Epithelial cell of proximal tubule (primary cell): ENCODE results near the gene TMEM184B. TPM values are rescaled to one million over a fixed set of nuclear protein-coding genes. Genes with fewer than 3 reads are reported as not detected.

Source experiments
- DNase-seq: peaks from one replicate; pipeline ENCODE4 v3.0.0-alpha.2; 2011; ENCODE audit warnings: low read depth
- H3K4me3 ChIP-seq: 2 replicates; pipeline ENCODE4 v1.5.1; 2011; ENCODE audit warnings: low read depth, mild to moderate bottlenecking, low read length
- CTCF ChIP-seq: conservative IDR thresholded peaks from 2 replicates; pipeline ENCODE4 v1.5.1; 2012; ENCODE audit warnings: low read depth, mild to moderate bottlenecking, low read length
- total RNA-seq: library from RNA; depleted of rRNA; stranded (reverse); fragments of >200 nt; gene quantifications from 2 replicates; pipeline ENCODE4 v1.2.3, GENCODE V29; 2015

TMEM184B gene
- total RNA-seq, 1 donor from 2014 or later = 90.2 TPM

GRCh38 chr22:38196791-38197419 is 75.9 kb downstream of the TMEM184B start:
- no peak for DNase-seq
- H3K4me3 ChIP-seq = no peak overlapping the region
- no peak for TF ChIP-seq CTCF

DNA sequence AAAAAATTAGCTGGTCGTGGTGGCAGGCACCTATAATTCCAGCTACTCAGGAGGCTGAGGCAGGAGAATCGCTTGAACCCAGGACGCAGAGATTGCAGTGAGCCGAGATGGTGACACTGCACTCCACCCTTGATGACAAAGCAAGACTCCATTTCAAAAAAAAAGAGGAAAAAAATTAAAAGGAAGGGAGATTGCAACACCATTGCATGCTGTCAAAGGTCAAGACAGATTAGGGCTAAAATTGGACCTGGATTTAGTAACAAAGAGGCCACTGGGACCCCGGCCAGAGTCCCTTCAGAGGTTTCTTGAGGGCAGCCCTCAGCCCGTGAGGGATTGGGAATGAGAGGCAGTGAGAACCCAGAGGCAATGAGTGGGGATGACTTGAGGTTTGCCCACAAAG is 79.2 kb downstream of the TMEM184B start:
- no peak for DNase-seq

DNA sequence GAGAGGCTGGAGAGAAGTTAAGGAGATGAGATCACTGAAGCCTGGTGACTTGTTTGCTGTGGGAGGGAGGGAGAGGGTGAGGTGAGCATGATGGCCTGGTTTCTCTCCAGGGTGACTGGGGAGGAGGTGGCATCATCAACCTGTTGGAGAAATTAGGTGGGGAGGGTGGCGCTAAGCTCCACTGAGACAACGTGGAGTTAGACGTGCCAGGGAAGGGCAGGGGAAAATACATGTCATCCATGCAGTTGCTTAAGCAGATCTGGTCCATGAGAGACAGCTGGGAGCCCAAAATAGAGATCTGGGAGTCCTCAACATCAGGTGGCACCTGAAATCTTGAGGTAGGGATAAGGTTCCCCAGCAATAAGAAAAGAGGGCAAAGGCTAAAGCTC is 80.3 kb downstream of the TMEM184B start:
- no peak for DNase-seq
- TF ChIP-seq CTCF = no peak
- H3K4me3 ChIP-seq = no peak overlapping the region

More for the DNA sequence above, 79.2 kb downstream of the TMEM184B start:
- no peak for TF ChIP-seq CTCF
- no peak overlapping the region for H3K4me3 ChIP-seq

DNA sequence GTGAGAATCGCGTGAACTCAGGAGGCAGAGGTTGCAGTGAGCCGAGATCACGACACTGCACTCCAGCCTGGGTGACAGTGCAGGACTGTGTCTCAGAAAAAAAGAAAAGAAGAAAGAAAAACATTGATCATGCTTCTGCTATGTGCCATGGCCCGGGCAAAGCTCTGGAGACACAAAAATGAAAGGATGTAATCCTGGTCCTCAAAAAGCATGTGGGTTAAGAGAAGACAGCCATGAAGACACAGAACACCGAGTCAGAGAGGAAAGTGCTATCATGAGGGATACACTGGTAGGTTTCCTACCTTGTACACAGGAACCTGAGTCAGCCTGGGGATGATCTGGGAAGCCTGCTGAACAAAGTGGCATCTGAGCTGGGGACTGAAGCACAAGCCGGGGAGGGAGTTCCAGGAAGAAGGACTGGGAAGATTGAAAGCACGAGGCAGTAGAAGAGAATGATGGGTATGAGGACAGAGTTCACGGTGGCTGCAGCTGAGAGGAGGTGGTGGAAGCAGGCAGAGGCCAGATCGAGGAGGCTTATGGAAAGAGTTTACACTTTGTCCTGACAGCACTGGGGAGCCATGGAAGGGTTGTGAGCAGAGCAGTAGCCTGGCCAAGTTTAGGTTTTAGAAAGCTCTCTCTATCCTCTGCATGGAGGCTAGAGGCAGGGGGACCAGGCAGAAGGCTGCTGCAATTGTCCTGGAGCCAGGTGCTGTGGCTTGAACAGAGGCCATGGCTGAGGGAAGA is 80.9 kb downstream of the TMEM184B start:
- no peak for TF ChIP-seq CTCF
- no peak overlapping the region for H3K4me3 ChIP-seq
- DNase-seq = no peak

GRCh38 chr22:38191055-38191454 is 81.8 kb downstream of the TMEM184B start:
- no peak overlapping the region for H3K4me3 ChIP-seq
- no peak for TF ChIP-seq CTCF
- DNase-seq = no peak

GRCh38 chr22:38190581-38190980 is 82.2 kb downstream of the TMEM184B start:
- no peak for TF ChIP-seq CTCF
- H3K4me3 ChIP-seq = no peak overlapping the region
- no peak for DNase-seq

GRCh38 chr22:38189104-38189503 is 83.7 kb downstream of the TMEM184B start:
- no peak for TF ChIP-seq CTCF
- no peak for DNase-seq
- H3K4me3 ChIP-seq = no peak overlapping the region
